ENCODE data around the gene UBLCP1.
"Not testable (repeated sequence)": the region's sequence is repeated elsewhere in the genome, so short reads cannot be mapped to it uniquely, and the experiment has no call there.

UBLCP1 gene

GRCh38 chr5:159257007-159257406 is 6.1 kb upstream of the UBLCP1 start:
- no peak for DNase-seq

- no peak for DNase-seq
Observed at GRCh38 chr5:159257629-159258283, 5.3 kb upstream of the UBLCP1 start.

GRCh38 chr5:159258361-159258760 is 4.7 kb upstream of the UBLCP1 start:
- no peak for DNase-seq

- DNase-seq, result not testable (repeated sequence)
Observed at GRCh38 chr5:159260212-159260611, 2.9 kb upstream of the UBLCP1 start.

- DNase-seq, result peak; percentile 64
Observed at GRCh38 chr5:159262472-159262858, 625 bp upstream of the UBLCP1 start.

- no peak for DNase-seq
Observed at GRCh38 chr5:159263569-159263905, 447 bp downstream of the UBLCP1 start.

- DNase-seq, result not testable (repeated sequence)
Observed at GRCh38 chr5:159266764-159267163, 3.7 kb downstream of the UBLCP1 start.

- no peak for DNase-seq
Observed at GRCh38 chr5:159269723-159270122, 6.6 kb downstream of the UBLCP1 start.

GRCh38 chr5:159273923-159274322 is 10.8 kb downstream of the UBLCP1 start:
- no peak for DNase-seq

GRCh38 chr5:159274676-159275075 is 11.6 kb downstream of the UBLCP1 start:
- no peak for DNase-seq

- DNase-seq, result peak; percentile 3
Observed at GRCh38 chr5:159286420-159287035, 23.4 kb downstream of the UBLCP1 start.

- DNase-seq, result no peak
Observed at GRCh38 chr5:159290741-159291140, 27.7 kb downstream of the UBLCP1 start.

GRCh38 chr5:159294921-159295320 is 31.8 kb downstream of the UBLCP1 start:
- DNase-seq, result no peak

- not testable (repeated sequence) for DNase-seq
Observed at GRCh38 chr5:159297300-159297699, 34.2 kb downstream of the UBLCP1 start.

- no peak for DNase-seq
Observed at GRCh38 chr5:159301466-159301865, 38.4 kb downstream of the UBLCP1 start.

- not testable (repeated sequence) for DNase-seq
Observed at GRCh38 chr5:159301929-159302860, 39.1 kb downstream of the UBLCP1 start.

- DNase-seq, result no peak
Observed at GRCh38 chr5:159303286-159303685, 40.2 kb downstream of the UBLCP1 start.

GRCh38 chr5:159304961-159305595 is 42.0 kb downstream of the UBLCP1 start:
- DNase-seq, result no peak

GRCh38 chr5:159309689-159310433 is 46.8 kb downstream of the UBLCP1 start:
- DNase-seq, result no peak

- DNase-seq, result peak; percentile 27
Observed at GRCh38 chr5:159310511-159310910, 47.4 kb downstream of the UBLCP1 start.

GRCh38 chr5:159311063-159311462 is 48.0 kb downstream of the UBLCP1 start:
- no peak for DNase-seq

- DNase-seq, result no peak
Observed at GRCh38 chr5:159313197-159313596, 50.1 kb downstream of the UBLCP1 start.
